Activated effector memory CD4-positive, alpha-beta T cell treated with anti-CD3 and anti-CD28 coated beads, Interleukin-2, amount 50 U/mL, for 16 hours (primary cell): Measurements from ENCODE around the gene INPP4B.

Experiments
- DNase-seq: peaks from one replicate; pipeline ENCODE4 v3.0.0-alpha.2; 2020

INPP4B gene

DNA sequence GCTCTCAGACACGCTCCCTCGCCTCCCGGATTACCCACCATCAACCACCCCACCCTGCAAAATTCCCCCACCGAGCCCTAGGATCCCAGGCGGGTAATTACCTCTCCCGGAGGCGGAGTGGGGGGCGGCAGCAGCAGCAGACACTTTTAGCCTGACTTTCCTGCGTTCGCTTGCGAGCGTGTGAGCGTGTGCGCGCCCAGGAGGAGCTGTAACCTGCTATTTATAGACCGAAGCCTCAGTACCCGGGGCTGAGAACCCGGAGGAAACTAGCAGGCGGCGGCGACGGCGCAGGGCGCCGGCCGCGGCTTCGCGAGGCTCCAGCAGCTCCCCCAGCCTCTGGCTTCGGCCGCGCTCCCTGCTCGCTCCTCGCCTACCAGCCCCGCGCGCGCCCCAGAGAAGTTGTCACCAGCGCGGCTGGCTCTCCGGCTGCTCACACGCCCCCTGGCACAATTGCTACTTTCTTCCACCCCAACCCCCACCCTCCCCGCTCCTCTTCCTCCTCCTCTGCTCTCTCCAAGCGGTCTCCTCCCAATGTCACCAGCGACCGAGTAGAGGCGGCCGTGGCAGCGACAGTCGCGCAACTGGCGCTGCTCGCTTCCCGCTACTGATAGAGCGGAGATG, at the start of gene INPP4B:
TSS of gene INPP4B (minus strand) at position 194 of the 621 bp plus-strand sequence.
- DNase-seq, result peak; percentile 79

DNA sequence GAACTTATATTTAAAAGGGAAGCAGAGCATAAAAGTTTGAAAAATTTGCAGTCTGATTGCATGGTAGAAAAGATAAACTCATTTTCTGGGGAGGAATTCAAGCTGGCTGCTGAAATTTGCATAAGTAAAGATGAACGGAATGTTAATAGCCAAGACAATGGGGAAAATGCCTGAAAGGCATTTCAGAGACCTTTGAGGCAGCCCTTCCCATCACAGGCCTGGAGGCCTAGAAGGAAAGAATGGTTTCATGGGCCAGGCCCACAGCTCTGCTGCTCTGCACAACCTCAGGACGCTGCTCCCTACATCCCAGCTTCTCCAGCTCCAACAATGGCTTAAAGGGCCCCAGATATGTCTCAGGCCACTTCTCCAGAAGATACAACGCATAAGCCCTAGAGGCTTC, 46.9 kb upstream of the INPP4B start:
- DNase-seq, result no peak

DNA sequence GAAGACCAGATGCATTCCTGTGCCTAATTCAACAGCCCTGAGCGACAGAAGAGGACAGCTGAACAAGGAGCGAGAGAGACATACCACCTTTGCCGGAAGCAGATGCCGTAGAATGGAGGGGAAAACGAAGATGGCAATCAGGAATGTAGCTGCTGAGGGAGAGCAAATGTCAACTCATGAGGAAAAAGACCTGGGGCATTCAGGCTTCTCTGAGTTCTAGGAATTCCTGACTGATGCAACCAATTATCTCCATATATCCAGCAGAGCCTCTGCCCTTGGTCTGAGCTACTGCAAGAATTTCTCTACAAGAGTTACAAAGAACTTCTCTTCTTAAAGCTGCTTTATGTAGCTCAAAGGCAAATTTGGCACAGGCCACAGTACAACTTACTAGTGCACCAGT, 40.5 kb upstream of the INPP4B start:
- DNase-seq, result no peak

DNA sequence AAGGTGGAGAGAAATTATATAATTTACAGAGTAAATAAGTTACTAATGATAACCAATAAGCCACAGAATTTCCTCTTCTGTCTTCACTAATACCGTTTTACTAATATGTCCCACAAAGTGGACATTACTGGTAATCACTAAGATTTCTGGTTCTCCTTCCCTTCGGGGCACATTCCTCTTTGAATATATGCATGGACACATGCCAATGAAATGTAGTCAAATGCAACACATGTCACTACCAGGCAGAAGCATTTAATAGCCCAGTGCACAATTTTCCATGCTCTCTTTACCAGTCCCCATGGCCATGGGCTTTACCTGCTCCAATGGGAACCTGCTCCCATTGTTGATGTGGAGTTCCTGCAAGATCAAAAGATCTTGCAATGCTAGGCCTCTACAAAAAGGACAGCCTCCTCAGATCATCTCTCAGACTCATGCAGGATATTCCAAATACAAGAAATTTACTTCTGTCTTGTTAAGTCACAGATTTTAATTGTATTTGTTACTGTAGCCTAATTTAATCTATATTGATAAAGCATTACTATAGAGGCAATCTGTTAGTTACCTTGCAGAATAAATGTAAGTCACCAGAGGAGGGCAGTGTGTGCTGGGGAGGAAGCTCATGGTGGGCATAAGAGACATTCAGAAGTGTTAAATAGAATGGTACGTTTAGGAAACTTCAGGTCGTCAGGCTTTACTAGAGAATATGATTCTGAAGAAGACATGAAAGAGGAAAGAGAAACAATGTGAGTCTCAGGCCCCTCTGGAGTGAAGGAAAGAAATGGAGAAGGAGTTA, 37.1 kb upstream of the INPP4B start:
- DNase-seq, result no peak

DNA sequence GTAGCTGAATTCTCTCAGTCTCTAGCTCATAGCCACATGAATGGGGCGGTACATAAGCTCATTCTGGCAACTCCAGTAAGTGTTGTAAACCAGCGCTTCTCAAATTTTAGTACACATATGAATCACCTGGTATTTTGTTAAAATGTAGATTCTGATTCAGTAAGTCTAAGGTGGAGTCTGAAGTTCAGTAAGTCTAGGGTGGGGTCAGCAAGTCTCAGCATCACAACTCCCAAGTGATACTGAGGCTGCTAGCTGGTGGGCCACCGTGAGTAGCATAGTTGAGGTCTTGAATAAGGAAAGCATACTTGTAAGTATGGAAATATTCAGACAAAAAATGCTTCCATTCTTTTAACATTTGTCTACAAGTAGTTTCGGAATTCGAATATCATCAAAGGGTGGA, 36.1 kb upstream of the INPP4B start:
- no peak for DNase-seq

DNA sequence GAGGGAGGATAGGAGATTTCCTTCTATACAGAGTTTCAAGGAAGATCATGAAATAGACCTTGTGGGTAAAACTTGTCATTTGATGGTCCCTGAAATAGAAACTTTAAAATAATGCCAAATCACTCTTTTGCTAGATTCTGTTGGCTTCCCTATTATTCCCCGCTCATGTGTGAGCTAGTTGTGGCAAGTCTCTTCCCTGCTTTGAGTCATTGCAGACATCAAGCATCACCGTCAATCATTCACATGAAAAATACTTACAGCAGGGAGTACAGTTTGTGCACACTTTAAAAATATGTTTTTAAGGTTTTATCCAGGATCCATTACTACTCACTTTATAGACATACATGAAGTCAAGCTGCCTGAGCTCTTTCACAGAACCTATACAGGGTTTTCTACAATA, 35.2 kb upstream of the INPP4B start:
- no peak for DNase-seq

DNA sequence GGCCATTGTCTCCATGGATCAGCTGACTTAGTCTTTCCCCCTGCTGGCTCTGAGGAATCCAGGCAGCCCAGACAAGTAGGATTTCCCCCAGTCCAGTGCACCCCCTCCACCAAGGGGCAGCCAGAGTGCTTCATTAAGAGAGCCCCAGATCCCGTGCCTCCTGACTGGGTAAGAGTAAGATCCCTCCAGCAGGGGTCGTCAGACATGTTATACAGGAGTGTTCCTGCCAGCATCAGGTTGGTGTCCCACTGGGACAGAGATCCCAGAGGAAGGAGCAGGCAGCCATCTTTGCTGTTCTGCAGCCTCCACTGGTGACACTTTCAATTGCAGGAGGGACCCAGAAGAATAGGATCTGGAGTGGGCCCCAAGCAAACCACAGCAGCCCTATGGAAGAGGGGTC, 29.0 kb upstream of the INPP4B start:
- no peak for DNase-seq

DNA sequence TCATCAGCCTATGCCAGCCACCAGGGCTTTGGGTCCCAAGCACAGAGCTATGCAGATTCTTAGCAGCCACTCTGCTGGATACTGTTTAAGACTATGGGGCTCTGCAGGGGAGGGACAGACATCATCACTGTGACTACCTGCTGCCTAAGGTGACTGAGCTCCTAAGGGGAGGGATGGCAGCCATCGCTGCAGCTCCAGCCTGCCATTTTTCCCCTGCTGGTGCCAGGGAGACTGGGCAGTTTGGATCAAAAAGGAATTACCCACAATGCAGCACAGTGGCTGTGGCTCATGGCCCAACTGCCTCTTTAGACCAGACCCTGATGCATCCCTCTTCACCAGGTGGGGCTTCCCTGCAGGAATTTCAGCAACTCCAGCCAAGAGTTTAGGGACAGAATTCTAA, 28.6 kb upstream of the INPP4B start:
- DNase-seq, result no peak

DNA sequence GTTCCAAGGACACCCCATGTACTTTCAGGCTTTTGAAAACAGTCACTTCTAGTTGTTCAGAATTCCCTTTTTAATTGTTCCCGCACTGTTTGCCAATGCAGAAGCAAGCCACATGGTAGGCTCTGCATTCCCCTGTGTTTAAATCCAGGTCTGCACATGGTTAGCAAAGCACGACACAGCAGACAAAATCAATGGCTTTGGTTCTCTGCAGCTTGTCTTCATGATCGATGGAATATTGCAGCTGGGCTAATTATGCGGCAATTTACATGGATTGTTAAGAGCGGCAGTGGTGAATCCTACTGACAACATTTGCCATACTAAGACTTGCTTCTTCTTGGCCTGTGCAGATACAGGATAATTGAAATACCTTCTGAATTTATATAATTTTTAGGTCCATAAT, 20.6 kb upstream of the INPP4B start:
- no peak for DNase-seq

DNA sequence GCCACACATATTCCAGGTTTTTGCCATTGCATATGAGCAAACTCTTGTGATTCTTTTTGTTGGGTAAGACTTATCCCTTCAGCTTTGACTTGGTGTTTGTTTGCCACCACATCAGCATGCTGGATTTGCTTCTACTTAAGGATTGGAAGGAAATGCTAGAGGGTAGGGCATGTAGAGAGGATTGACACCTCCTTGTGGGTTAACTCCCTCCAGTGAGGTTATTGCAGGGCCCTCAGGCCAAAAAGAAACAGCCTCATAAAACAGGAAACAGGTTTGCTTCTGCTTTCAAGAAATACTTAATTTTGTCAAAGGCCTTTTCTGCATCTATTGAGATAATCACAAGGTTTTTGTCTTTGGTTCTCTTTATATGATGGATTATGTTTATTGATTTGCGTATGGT, 15.2 kb upstream of the INPP4B start:
- DNase-seq, result no peak

DNA sequence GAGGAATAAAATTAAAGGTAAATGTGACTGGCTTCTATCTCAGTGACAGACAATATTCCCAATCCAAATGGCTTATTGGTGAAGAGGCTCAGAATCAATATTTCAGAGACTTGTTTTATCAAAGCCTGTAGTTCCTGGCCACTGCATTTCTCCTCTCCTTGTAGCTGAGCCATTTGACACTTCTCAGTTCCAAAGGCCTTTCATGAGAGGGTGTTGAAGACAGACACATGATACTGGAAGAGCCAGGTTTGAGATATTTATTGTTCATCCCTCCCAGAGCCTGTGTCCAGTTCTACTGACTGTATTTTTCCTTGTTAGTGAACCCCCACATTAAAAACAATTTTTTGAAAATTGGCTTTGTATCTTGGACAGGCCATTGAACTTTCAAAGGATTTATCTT, 12.9 kb upstream of the INPP4B start:
- no peak for DNase-seq

DNA sequence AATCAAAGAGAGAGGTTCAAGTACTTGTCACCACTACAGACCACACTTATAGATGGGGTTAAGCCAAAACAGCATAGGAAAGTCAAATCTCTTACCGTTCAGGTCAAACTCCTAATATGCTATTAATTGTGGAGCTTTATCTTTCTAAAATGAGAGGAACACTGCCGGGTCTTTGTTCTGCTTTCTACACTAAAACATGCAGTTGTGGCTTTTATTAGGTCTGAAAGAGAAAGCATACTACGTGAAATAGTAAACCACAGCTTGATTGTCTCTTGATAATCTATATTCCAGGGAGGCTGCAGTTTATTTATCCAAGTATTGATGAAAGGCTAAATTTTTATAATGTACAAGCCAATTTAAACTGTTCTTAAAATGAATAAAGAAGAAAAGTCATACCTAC, 12.3 kb upstream of the INPP4B start:
- no peak for DNase-seq

DNA sequence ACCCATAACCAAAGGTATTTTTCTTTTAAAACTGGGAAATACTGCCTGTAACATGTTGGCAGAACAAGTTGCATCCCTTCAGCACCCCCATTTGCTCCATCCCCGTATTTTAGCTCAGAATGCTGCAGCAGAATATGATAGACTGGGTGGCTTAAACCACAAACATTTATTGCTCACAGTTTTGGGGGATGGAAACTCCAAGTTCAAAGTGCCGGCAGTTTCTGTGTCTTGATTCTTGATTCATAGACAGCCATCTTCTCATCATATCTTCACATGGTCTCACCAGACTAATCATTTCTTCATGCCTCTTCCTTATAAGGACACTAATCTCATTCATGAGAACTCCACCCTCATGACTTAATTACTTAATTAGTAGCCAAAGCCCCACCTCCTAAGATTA, 10.5 kb upstream of the INPP4B start:
- no peak for DNase-seq

DNA sequence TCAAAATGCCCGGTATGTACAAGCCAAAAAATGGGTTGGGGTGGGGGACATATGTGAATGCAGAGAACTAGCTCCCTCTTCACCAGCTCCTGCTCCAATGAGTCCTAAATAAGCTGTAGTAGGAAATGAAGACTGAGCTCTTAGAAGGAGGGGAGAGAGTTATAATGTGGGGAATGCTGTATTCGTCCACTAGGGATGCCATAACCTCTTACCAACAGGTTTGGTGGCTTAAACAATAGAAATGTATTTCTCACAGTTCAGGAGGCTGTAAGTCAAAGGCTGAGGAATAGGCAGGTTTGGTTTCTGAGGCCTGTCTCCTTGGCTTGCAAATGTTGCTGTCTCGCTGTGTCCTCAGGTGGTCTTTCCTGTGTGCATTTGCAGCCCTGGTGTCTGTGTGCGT, 4.4 kb upstream of the INPP4B start:
- no peak for DNase-seq

DNA sequence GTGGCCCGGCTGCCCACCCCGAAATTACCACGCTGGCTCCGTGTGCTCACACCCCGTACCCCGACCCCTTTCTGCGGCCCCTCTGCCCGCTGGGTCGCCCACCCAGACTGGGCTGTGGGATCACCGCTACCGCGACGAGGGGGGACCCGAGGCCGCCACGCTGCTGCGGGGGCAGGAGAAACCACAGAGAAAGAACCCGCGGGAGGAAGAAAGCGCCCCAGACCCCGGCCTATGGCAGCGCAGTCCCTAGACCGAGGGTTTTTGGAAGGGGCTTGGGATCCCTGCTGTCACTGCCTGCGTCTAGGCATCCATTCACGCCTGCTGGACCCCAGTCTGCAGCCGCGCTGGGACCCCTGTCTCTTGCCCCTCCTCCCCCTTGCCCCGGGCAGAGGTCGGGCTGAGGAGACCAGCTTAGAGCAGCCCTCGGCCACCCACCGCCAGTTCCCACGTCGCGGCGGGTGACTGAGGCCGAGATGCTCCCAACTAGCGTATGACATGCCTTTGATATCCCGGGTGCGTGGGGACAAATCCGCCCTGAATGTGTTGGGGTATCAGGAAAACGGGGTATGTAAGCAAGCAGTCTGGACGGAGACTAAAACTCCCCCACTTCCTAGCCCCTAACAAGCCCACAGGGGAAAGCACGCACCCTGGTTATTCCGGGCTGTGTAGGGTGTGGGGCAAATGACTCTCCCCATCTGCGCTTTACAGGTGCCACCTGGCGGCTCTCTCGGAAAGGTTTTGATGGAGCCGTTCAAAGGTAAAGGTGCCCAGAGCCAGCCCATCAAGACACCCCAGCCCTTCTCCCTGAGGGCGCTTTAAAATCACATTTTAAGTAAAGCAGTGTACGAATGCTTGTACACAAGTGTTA, 862 bp upstream of the INPP4B start:
- peak; percentile 90 for DNase-seq

DNA sequence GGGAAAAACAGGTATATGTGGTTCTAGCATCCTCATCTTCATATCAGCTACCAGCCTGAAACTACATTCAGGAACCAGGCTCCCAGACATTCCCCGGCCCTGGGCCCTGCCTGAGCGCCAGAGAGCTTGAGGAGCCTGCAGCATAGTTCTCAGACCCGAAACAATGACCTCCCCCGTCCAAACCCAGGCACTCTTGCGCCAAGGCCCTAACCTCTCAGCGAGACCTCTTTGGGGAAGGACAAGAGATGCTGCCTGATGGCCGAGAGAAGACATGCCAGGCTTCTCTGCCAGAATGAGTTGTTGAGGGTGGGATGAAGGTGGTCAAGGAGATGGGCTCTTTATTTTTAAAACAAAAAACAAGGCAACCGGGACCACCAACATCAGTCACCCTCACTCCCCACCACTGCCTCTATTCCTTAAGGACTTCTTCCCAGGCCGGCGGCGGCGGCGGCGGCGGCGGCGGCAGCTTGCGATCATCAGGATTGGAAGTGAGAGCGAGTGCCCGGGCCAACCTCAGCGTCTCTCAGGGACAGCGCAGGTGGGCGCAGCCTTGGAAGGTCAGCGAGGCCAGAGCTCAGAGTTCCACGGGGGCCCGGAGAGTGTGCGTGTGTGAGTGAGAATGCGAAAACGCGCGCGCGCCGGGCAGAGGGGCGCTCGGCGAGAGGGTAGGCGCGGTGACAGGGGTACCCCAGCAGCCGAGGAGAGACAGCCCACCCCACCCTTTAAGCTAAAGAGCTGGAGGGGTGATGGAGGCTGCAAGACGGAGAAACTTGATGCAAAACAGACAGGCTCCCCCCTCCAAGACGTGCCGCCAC, 601 bp downstream of the INPP4B start:
- peak; percentile 64 for DNase-seq

DNA sequence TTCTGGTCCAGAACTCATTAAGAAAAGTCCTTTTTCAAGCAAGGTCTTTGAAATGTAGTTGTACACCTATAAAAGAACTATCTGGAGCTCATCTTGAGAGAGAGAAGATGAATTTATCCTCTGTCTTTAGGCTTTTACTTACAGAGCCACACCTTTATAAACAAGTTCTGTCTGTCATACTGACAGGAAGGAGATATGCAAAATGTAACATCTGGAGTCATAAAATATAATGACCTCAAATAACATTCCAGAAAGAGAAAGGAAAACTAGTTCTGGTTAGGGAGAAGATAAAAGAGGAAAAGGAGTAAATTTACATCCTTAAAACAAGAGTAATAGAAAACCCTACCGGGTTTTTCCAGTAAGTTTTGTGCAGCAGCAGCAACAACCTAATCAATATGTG, 1.3 kb downstream of the INPP4B start:
- no peak for DNase-seq

DNA sequence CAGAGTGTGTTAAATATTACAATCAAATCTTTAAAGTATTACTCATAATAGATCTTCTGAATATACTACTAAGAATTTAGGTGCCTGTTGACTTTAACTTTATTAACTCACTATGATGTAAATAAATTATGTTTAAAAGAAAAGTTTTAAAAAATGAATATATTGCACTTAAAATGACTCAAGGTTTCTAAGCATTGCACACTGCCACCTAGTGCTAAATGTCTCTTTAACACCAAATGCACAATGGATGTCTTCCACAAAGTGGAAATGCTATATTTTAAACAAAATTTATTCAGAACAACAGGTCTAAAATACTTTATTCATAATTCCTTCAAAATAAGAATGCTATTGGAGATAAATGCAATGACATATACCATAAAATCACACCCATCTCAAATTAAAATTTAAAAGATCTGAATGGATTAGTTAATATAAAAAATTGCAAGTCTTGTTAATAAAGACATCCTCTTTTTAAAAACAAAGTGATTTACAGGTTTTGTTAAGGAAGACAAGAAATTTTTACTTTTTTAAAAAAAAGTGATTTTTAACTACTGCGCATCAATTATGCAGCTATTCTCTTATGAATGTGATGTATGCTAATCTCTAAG, 5.5 kb downstream of the INPP4B start:
- DNase-seq, result no peak

DNA sequence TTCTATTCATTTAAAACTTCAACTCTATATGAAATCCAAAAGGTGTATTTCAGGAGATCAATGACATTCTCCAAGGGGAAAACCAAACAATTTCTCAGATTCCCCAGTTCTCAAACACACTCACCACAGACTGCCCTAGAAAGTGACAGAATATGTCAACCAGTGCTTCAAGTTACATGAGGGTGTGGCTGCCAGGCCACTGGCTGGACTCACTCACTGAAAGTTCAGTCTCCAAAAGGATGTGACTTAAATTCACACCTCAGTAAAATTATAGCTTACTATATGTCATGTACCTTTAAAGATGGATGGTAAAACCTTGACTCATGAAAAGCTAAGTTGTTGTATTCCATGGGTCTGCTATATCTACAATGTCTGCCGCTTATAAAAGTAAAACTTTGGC, 7.3 kb downstream of the INPP4B start:
- no peak for DNase-seq

DNA sequence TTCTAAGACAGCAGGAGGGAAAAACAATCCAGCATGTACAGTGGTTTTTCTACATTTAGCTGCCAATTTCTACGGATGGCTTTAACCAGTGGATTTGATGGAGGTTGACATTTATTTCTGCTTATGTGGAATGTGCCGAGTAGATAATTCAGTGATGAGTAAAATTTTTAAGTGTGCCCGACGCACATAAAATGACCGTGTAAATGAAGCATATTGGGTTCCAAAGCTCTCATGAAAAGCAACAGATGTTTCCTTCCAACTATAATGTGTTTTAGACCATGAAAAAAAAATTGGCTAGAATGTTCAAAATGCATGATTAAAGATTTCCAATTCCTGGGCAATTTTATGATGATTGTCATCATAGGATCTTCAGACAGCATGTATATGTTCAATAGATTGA, 14.1 kb downstream of the INPP4B start:
- no peak for DNase-seq

DNA sequence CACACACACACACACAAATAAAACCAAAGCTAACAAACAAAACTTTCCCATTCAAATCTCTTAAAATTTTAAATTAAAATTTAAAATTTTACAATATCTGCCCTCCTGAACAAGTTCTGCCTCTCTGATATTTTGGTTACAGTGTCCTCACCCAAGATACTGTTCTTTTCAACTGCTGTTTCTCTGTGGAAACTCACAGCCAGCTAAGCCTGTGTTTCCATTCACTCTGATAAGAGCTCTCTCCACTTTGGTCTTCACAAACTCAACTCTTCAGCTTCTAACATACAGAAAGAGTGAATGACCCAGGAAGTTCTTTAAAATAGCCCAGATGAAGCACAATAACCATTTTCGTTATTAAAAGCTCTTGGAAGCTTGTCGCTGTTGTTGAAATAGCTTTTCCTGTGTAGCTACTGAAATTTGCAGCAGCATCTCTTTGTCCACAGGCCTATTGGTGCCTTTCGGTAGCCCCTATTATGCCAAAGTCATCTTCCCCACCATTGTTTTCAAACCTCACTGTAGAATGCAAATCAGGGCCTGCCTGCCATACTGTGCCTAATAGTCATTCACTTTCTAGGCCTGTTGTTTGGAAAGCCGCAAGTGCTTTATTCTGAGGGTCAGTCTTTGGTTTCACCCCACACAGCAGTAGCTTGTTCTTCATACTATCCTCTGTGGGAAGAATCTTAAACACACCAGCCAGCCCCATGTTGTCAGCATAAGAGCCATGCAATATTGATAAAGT, 19.4 kb downstream of the INPP4B start:
- DNase-seq, result no peak

DNA sequence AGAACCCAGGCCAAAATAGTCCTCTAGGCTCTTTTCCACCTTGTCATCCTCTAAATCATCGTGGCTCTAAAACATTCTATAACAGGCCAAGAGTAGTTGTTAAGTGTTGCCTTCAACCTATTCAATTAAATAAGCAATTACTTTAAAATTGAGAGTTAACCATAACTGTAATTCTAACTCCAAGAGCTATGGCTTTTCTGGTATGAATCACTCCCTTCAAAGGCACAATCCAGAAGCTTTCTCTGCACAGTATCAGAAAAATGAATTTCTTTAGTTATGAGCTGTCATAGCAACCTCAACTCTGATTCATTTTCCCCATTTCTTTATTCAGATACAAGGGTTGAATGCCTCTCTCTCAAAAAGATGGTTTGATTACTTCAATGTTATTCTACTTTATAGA, 21.7 kb downstream of the INPP4B start:
- DNase-seq, result no peak
